GM19240 (cell line): ENCODE data around the gene LY9.

Experiments
- DNase-seq: peaks from one replicate; pipeline ENCODE4 v3.0.0; 2011; ENCODE audit warnings: low spot score; ENCODE audit not compliant: insufficient read length

LY9 gene

GRCh38 chr1:160800645-160801408 lies 4.9 kb downstream of the LY9 start:
- DNase-seq: no peak

- DNase-seq: no peak
These were observed 6.0 kb downstream of the LY9 start for GRCh38 chr1:160801836-160802580.

GRCh38 chr1:160806109-160806665 lies 10.2 kb downstream of the LY9 start:
- DNase-seq: no peak

- DNase-seq: no peak
These were observed 10.8 kb downstream of the LY9 start for GRCh38 chr1:160806784-160807183.

GRCh38 chr1:160807247-160807646 lies 11.3 kb downstream of the LY9 start:
- DNase-seq: no peak

GRCh38 chr1:160807738-160808137 lies 11.8 kb downstream of the LY9 start:
- DNase-seq: no peak

GRCh38 chr1:160808289-160808688 lies 12.3 kb downstream of the LY9 start:
- DNase-seq: no peak

- DNase-seq: no peak
These were observed 14.5 kb downstream of the LY9 start for GRCh38 chr1:160810486-160810885.

GRCh38 chr1:160811147-160811546 lies 15.2 kb downstream of the LY9 start:
- no peak for DNase-seq

- DNase-seq: no peak
These were observed 17.2 kb downstream of the LY9 start for GRCh38 chr1:160813215-160813614.

GRCh38 chr1:160814316-160814715 lies 18.3 kb downstream of the LY9 start:
- DNase-seq: no peak

- DNase-seq: no peak
These were observed 18.9 kb downstream of the LY9 start for GRCh38 chr1:160814856-160815255.

- DNase-seq: no peak
These were observed 22.4 kb downstream of the LY9 start for GRCh38 chr1:160818207-160818937.

- no peak for DNase-seq
These were observed 23.2 kb downstream of the LY9 start for GRCh38 chr1:160819186-160819585.

GRCh38 chr1:160821627-160822026 lies 25.7 kb downstream of the LY9 start:
- DNase-seq: no peak

- DNase-seq: no peak
These were observed 27.3 kb downstream of the LY9 start for GRCh38 chr1:160823296-160823695.

GRCh38 chr1:160826546-160826945 lies 30.6 kb downstream of the LY9 start:
- DNase-seq: no peak

GRCh38 chr1:160827418-160827817 lies 31.4 kb downstream of the LY9 start:
- DNase-seq: no peak

- no peak for DNase-seq
These were observed 33.8 kb downstream of the LY9 start for GRCh38 chr1:160829766-160830165.

- DNase-seq: peak; percentile 40
These were observed 34.6 kb downstream of the LY9 start for GRCh38 chr1:160830321-160831153.
